ENCODE results near the gene ESR1. TPM values are rescaled to one million over a fixed set of nuclear protein-coding genes. Genes with fewer than 3 reads are reported as not detected.

Gene ESR1
- total and polyA plus RNA-seq, 4 donors: 0.05 to 16.1 (median 6.3) TPM

DNA sequence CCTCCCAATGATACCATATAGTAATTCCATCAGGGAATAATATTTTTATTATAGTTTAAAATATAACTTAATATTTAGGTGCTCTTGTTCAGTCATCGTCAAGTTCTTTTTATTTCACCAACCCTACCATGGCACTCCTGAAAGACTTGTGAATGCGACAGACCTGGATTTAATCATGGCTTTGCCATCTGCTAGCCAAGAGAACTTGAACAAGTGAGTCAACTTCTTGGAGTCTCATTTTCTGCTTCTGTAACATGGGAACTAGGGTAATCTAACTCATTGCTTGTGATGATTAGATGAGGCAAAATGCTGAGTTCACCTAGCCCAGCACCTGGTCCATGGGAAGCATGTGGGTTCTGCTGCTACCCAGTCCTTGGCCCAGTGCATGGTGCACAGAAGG is 62.9 kb downstream of the ESR1 start:
- H3K36me3 ChIP-seq (ENCODE audit: control insufficient read depth in 4 of 4, insufficient read depth in 3 of 4, low read depth in 1 of 4, low read length in 3 of 4): peaks cover 0 to 3% (median under 1%) of the 10 kb centered on the region in 4 donors
- no peak for TF ChIP-seq TAF1 (conservative IDR thresholded peaks at IDR 0.05)
- TF ChIP-seq, protein P1, sequence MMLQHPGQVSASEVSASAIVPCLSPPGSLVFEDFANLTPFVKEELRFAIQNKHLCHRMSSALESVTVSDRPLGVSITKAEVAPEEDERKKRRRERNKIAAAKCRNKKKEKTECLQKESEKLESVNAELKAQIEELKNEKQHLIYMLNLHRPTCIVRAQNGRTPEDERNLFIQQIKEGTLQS (IDR thresholded peaks at IDR 0.05): no peak
- no peak for TF ChIP-seq HNF4G (IDR thresholded peaks at IDR 0.05)
- TF ChIP-seq, protein P2, sequence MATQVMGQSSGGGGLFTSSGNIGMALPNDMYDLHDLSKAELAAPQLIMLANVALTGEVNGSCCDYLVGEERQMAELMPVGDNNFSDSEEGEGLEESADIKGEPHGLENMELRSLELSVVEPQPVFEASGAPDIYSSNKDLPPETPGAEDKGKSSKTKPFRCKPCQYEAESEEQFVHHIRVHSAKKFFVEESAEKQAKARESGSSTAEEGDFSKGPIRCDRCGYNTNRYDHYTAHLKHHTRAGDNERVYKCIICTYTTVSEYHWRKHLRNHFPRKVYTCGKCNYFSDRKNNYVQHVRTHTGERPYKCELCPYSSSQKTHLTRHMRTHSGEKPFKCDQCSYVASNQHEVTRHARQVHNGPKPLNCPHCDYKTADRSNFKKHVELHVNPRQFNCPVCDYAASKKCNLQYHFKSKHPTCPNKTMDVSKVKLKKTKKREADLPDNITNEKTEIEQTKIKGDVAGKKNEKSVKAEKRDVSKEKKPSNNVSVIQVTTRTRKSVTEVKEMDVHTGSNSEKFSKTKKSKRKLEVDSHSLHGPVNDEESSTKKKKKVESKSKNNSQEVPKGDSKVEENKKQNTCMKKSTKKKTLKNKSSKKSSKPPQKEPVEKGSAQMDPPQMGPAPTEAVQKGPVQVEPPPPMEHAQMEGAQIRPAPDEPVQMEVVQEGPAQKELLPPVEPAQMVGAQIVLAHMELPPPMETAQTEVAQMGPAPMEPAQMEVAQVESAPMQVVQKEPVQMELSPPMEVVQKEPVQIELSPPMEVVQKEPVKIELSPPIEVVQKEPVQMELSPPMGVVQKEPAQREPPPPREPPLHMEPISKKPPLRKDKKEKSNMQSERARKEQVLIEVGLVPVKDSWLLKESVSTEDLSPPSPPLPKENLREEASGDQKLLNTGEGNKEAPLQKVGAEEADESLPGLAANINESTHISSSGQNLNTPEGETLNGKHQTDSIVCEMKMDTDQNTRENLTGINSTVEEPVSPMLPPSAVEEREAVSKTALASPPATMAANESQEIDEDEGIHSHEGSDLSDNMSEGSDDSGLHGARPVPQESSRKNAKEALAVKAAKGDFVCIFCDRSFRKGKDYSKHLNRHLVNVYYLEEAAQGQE (IDR thresholded peaks at IDR 0.05): no peak
- TF ChIP-seq, protein P3, sequence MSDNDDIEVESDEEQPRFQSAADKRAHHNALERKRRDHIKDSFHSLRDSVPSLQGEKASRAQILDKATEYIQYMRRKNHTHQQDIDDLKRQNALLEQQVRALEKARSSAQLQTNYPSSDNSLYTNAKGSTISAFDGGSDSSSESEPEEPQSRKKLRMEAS (IDR thresholded peaks at IDR 0.05): no peak
- no peak for TF ChIP-seq NR2F2 (IDR thresholded peaks at IDR 0.05)
- TF ChIP-seq EGR1 (IDR thresholded peaks at IDR 0.05; ENCODE audit: low read depth in 2 of 2): no peak
- TF ChIP-seq FOXA2 (IDR thresholded peaks at IDR 0.05): no peak
- DNase-seq (ENCODE audit: low spot score): no peak
- H3K27me3 ChIP-seq (ENCODE audit: control insufficient read depth in 4 of 4, insufficient read depth in 4 of 4, low read length in 3 of 4): no peaks in the 10 kb centered on the region
- H3K9ac ChIP-seq (ENCODE audit: low read depth in 1 of 2, low read length in 2 of 2): no peak overlapping the region
- WGBS: 97% methylated on average over 2 of the region's 2 CpGs
- no peak overlapping the region for H3K27ac ChIP-seq (ENCODE audit: low read depth in 1 of 2, low read length in 2 of 2)
- no peaks in the 10 kb centered on the region for H3K9me3 ChIP-seq (ENCODE audit: control insufficient read depth in 4 of 4, low read length in 3 of 4)
- H3K4me1 ChIP-seq (ENCODE audit: control insufficient read depth in 4 of 4, insufficient read depth in 4 of 4, low read length in 3 of 4): peaks cover 0 to 10% (median 2%) of the 10 kb centered on the region in 4 donors
- H3K4me3 ChIP-seq (ENCODE audit: low read depth in 1 of 3, low read length in 3 of 3): no peak overlapping the region

DNA sequence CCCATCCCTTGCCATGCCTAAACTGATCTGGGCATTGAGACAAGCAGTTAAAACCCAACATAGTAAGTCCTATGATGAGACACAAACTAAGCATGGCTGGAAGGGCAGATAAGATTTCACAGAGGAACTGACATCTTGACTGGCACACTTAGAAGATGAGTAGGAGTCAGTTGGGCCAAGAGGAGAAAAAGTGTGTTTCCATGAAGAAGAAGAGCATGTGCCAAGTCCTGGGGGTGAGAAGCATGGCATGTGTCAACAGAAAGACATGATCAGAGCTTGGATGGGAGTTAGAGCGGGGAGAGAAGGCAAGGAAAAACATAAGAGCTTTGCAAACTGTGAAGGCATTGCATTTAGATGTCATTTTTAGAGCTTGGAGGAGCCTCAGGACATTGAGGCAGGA is 68.0 kb downstream of the ESR1 start:
- Histone ChIP-seq H3K9ac (ENCODE audit: low read depth in 1 of 2, low read length in 2 of 2) (no peak overlapping the region), H3K27me3 (ENCODE audit: control insufficient read depth in 4 of 4, insufficient read depth in 4 of 4, low read length in 3 of 4) (no peaks in the 10 kb centered on the region), H3K4me3 (ENCODE audit: low read depth in 1 of 3, low read length in 3 of 3) (no peak overlapping the region), H3K36me3 (ENCODE audit: control insufficient read depth in 4 of 4, insufficient read depth in 3 of 4, low read depth in 1 of 4, low read length in 3 of 4) (peaks cover 0 to under 1% (median under 1%) of the 10 kb centered on the region in 4 donors), H3K27ac (ENCODE audit: low read depth in 1 of 2, low read length in 2 of 2) (no peak overlapping the region), H3K9me3 (ENCODE audit: control insufficient read depth in 4 of 4, low read length in 3 of 4) (no peaks in the 10 kb centered on the region), H3K4me1 (ENCODE audit: control insufficient read depth in 4 of 4, insufficient read depth in 4 of 4, low read length in 3 of 4) (peaks cover 4 to 9% (median 7%) of the 10 kb centered on the region in 4 donors)
- TF ChIP-seq, protein P1 (IDR thresholded peaks at IDR 0.05): no peak
- no peak for TF ChIP-seq HNF4A (conservative IDR thresholded peaks at IDR 0.05)
- no peak for TF ChIP-seq SP1 (IDR thresholded peaks at IDR 0.05)
- no peak for TF ChIP-seq HNF4G (IDR thresholded peaks at IDR 0.05)
- no peak for TF ChIP-seq GABPA (IDR thresholded peaks at IDR 0.05 in 1 of 2, conservative IDR thresholded peaks at IDR 0.05 in 1 of 2)
- no peak for TF ChIP-seq NR2F2 (IDR thresholded peaks at IDR 0.05)
- TF ChIP-seq, protein P4, sequence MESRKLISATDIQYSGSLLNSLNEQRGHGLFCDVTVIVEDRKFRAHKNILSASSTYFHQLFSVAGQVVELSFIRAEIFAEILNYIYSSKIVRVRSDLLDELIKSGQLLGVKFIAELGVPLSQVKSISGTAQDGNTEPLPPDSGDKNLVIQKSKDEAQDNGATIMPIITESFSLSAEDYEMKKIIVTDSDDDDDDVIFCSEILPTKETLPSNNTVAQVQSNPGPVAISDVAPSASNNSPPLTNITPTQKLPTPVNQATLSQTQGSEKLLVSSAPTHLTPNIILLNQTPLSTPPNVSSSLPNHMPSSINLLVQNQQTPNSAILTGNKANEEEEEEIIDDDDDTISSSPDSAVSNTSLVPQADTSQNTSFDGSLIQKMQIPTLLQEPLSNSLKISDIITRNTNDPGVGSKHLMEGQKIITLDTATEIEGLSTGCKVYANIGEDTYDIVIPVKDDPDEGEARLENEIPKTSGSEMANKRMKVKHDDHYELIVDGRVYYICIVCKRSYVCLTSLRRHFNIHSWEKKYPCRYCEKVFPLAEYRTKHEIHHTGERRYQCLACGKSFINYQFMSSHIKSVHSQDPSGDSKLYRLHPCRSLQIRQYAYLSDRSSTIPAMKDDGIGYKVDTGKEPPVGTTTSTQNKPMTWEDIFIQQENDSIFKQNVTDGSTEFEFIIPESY (IDR thresholded peaks at IDR 0.05): no peak
- no peak for TF ChIP-seq JUND (IDR thresholded peaks at IDR 0.05)
- no peak for TF ChIP-seq FOXA1 (IDR thresholded peaks at IDR 0.05)
- no peak for TF ChIP-seq EGR1 (IDR thresholded peaks at IDR 0.05; ENCODE audit: low read depth in 2 of 2)
- no peak for TF ChIP-seq YY1 (IDR thresholded peaks at IDR 0.05)
- WGBS: 2% methylated on average over 1 of the region's 1 CpG
- DNase-seq (ENCODE audit: low spot score): no peak
